ENCODE results near the gene ARFRP1. TPM values are rescaled to one million over a fixed set of nuclear protein-coding genes. Genes with fewer than 3 reads are reported as not detected.

The ARFRP1 gene
- total and polyA plus RNA-seq, 2 of the 4 experiments (the other 2 are of a cell fraction) = 25.3 to 36.6 TPM

DNA sequence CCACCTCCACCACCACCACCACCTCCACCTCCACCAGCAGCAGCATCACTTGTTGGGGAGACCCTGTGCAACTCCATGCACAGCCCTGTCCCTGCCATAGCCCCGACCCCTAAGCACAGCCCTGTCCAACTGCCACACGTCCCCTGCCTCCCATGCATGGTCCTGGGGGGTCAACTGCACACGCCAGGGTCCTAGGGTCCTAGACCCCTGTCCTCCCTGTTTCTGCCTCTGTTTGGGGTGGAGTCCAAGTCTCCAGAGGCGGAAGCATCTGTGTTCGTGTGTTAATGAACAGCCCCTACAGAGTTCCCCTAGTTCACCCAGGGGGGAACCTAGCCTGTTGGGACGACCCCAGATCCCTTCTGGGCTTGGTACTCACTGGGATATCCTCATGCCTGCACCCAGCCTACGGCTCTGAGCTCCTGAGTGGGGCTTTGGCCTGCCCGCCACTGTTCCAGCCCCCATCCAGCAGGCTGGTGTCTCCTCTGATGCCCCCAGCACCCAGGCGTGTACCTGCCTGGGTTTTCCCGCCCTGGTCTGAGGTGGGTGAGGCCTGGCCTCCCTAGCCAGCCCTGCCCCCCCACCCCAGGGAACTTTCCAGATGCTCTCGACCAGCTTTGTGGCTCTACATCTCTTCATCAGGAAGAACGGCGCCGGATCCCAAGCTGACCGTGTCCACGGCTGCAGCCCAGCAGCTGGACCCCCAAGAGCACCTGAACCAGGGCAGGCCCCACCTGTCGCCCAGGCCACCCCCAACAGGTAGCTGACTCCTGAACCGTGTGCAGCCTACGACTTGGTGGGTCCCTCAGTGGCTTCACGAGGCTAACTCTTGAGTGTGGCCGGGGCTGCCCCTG is 13.8 kb downstream of the ARFRP1 start:
- no peaks in the 10 kb centered on the region for H3K27me3 ChIP-seq (ENCODE audit: control insufficient read depth, insufficient read depth, low read length)
- POLR2A ChIA-PET (ENCODE audit: unreplicated experiment) = interaction anchor here (1.2 kb wide), 1 partner anchor 14 kb away, joined by 4 read pairs; the partner anchor contains the start of genes ARFRP1 and ZGPAT
- TF ChIP-seq CEBPB (IDR thresholded peaks at IDR 0.05; ENCODE audit: low read depth, low read length) (no peak), RCOR1 (IDR thresholded peaks at IDR 0.05; ENCODE audit: insufficient replicate concordance, low read length) (no peak), RAD21 (IDR thresholded peaks at IDR 0.05; ENCODE audit: low read length) (no peak), NFE2L2 (IDR thresholded peaks at IDR 0.05; ENCODE audit: low read depth, low read length) (no peak), FOS (IDR thresholded peaks at IDR 0.05; ENCODE audit: low read depth, low read length) (no peak), POLR2A (IDR thresholded peaks at IDR 0.05; ENCODE audit: low read depth, low read length) (no peak; the same call in 1 of the 2 replicates)
- TF ChIP-seq, protein P1, sequence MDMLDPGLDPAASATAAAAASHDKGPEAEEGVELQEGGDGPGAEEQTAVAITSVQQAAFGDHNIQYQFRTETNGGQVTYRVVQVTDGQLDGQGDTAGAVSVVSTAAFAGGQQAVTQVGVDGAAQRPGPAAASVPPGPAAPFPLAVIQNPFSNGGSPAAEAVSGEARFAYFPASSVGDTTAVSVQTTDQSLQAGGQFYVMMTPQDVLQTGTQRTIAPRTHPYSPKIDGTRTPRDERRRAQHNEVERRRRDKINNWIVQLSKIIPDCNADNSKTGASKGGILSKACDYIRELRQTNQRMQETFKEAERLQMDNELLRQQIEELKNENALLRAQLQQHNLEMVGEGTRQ (IDR thresholded peaks at IDR 0.05; ENCODE audit: low read depth, low read length) = no peak
- H3K9me1 ChIP-seq (ENCODE audit: insufficient read depth, low read length) = no peaks in the 10 kb centered on the region
- in situ Hi-C loops (cut with MboI; ENCODE audit: low sequenced_read_pairs) = no loop called here
- dilution Hi-C loops (cut with HindIII; ENCODE audit: low sequenced_read_pairs, unreplicated experiment) = no loop called here
- no peaks in the 10 kb centered on the region for H3K9me3 ChIP-seq (ENCODE audit: control insufficient read depth, insufficient read depth, low read length)
- no peaks in the 10 kb centered on the region for H4K20me1 ChIP-seq (ENCODE audit: insufficient read depth, low read length)
- H3K79me1 ChIP-seq (ENCODE audit: low read depth in 1 of 2, low read length in 2 of 2) = peaks cover 8 to 26% of the 10 kb centered on the region in 2 experiments; a peak in 3 of 4 replicates
- no peak overlapping the region for H3K27ac ChIP-seq (ENCODE audit: insufficient read depth, low read length)
- no peak for DNase-seq
- peak overlapping the region; percentile 32 for H2AFZ ChIP-seq (replicated peaks; ENCODE audit: low read length, poor library complexity)
- H3K23ac ChIP-seq (ENCODE audit: low read depth, low read length) = no peak overlapping the region
- CTCF ChIA-PET = no interaction called here
- H3K4ac ChIP-seq (ENCODE audit: low read depth, low read length) = no peak overlapping the region
- no peak overlapping the region for H2BK5ac ChIP-seq (ENCODE audit: low read depth, low read length, poor library complexity, severe bottlenecking)
- WGBS, 2 experiments (ENCODE audit: extremely low coverage in 2 of 2, insufficient read length in 1 of 2) = 93% methylated on average over 11 of the region's 21 CpGs; no CpG with 5 or more reads in 1 of the 2 experiments
- no peak overlapping the region for H2AK9ac ChIP-seq (replicated peaks; ENCODE audit: low read depth, low read length, poor library complexity)
- no peak overlapping the region for H4K91ac ChIP-seq (ENCODE audit: insufficient read depth, low read depth, low read length)
- no peak overlapping the region for H2BK20ac ChIP-seq (ENCODE audit: low read depth, low read length)
- no peak overlapping the region for H3K56ac ChIP-seq (ENCODE audit: extremely low read depth, insufficient read depth, low read length)
- H3K4me2 ChIP-seq (ENCODE audit: low read depth, low read length) = no peak overlapping the region
- H3K14ac ChIP-seq (replicated peaks; ENCODE audit: low read depth, low read length) = no peak overlapping the region
- peaks cover 13% of the 10 kb centered on the region for H3K4me1 ChIP-seq (ENCODE audit: control insufficient read depth, insufficient read depth, low read length)
- ATAC-seq (ENCODE audit: low read depth) = no peak
- no peak overlapping the region for H2BK15ac ChIP-seq (ENCODE audit: low read depth, low read length)
- no peak overlapping the region for H2AK5ac ChIP-seq (ENCODE audit: low read depth, low read length)
- no TSS peak for BruUV-seq (replicated peaks)
- H2BK120ac ChIP-seq (ENCODE audit: low read depth, low read length) = no peak overlapping the region
- no peak overlapping the region for H3K4me3 ChIP-seq (ENCODE audit: insufficient read depth, low read depth, low read length)
- H4K8ac ChIP-seq (ENCODE audit: low read depth in 2 of 2, low read length in 2 of 2) = no peak overlapping the region
- intact Hi-C loops (cut with micrococcal nuclease) = no loop called here
- H3K18ac ChIP-seq (ENCODE audit: low read depth, low read length) = no peak overlapping the region
- H3K9ac ChIP-seq (ENCODE audit: low read depth, low read length) = no peak overlapping the region
- peaks cover 13% of the 10 kb centered on the region; the same call in 1 of the 2 replicates for H3K36me3 ChIP-seq (ENCODE audit: control insufficient read depth, insufficient read depth, low read length)
- H4K5ac ChIP-seq (ENCODE audit: low read depth, low read length) = no peak overlapping the region
